Measurements from ENCODE around the gene PDCD2L. TPM values are rescaled to one million over a fixed set of nuclear protein-coding genes. Genes with fewer than 3 reads are reported as not detected.
"Not testable (repeated sequence)": the region's sequence is repeated elsewhere in the genome, so short reads cannot be mapped to it uniquely, and the experiment has no call there.

PDCD2L gene
- total and polyA plus RNA-seq, 9 donors = 6.6 to 15.1 (median 8.9) TPM

- H3K36me3 ChIP-seq = no peaks in the 10 kb centered on the region
- no peak overlapping the region for H3K4me3 ChIP-seq
- no peak for TF ChIP-seq CTCF (IDR thresholded peaks at IDR 0.05)
- no peak for TF ChIP-seq EP300 (IDR thresholded peaks at IDR 0.05)
- TF ChIP-seq POLR2A (IDR thresholded peaks at IDR 0.05) = no peak
- intact Hi-C loops (cut with DNase I) = no loop called here
- WGBS, 3 donors = 88 to 93% (median 93%) methylated on average over 9 of the region's 9 CpGs
- H3K27me3 ChIP-seq = no peaks in the 10 kb centered on the region
- H3K9me3 ChIP-seq = no peaks in the 10 kb centered on the region
- no peaks in the 10 kb centered on the region for H3K4me1 ChIP-seq (ENCODE audit: insufficient read depth)
- H3K27ac ChIP-seq = no peak overlapping the region
- no peak for DNase-seq
These were observed 17.4 kb upstream of the PDCD2L start for GRCh38 chr19:34386645-34387445.

DNA sequence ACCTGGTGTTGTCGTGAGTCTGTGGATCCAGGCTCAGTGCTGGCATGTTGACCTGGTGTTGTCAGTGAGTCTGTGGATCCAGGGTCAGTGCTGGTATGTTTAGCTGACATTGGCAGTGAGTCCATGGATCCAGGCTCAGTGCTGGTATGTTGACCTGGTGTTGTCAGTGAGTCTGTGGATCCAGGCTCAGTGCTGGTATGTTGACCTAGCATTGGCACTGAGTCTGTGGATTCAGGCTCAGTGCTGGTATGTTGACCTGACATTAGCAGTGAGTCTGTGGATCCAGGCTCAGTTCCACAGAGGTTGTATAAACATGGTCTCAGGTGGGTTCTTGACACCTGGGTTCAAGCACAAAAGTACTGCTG, 16.8 kb upstream of the PDCD2L start:
- H3K36me3 ChIP-seq = no peaks in the 10 kb centered on the region
- no peak overlapping the region for H3K4me3 ChIP-seq
- no peak for TF ChIP-seq POLR2A (IDR thresholded peaks at IDR 0.05)
- no peak for TF ChIP-seq EP300 (IDR thresholded peaks at IDR 0.05)
- no peak for TF ChIP-seq CTCF (IDR thresholded peaks at IDR 0.05)
- no peaks in the 10 kb centered on the region for H3K4me1 ChIP-seq (ENCODE audit: insufficient read depth)
- H3K9me3 ChIP-seq = no peaks in the 10 kb centered on the region
- DNase-seq = no peak
- WGBS, 3 donors = 91 to 100% (median 95%) methylated on average over 1 of the region's 1 CpG
- H3K27ac ChIP-seq = no peak overlapping the region
- intact Hi-C loops (cut with DNase I) = no loop called here
- no peaks in the 10 kb centered on the region for H3K27me3 ChIP-seq

- H3K9me3 ChIP-seq; H3K36me3 ChIP-seq; DNase-seq; H3K4me3 ChIP-seq; H3K27ac ChIP-seq; H3K4me1 ChIP-seq (ENCODE audit: insufficient read depth); intact Hi-C loops (cut with DNase I); H3K27me3 ChIP-seq: not testable (repeated sequence)
- WGBS, 3 donors = 93 to 100% (median 98%) methylated on average over 2 of the region's 2 CpGs
These were observed 15.5 kb upstream of the PDCD2L start for GRCh38 chr19:34388745-34389144.

DNA sequence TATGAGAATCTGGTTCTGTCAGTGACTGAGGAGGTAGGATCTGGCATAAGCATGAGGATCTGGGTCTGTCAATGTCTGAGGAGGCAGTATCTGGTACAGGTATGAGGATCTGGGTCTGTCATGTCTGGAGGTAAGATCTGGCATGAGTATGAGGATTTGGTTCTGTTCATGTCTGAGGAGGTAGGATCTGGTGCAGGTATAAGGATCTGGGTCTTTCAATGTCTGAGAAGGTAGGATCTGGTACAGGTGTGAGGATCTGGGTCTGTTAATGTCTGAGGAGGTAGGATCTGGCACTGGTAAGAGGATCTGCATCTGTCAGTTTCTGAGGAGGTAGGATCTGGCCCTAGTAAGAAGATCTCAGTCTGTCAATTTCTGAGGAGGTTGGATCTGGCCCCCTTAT, 12.4 kb upstream of the PDCD2L start:
- H3K27ac ChIP-seq = no peak overlapping the region
- no peaks in the 10 kb centered on the region for H3K4me1 ChIP-seq (ENCODE audit: insufficient read depth)
- no peaks in the 10 kb centered on the region for H3K36me3 ChIP-seq
- H3K4me3 ChIP-seq = no peak overlapping the region
- TF ChIP-seq CTCF (IDR thresholded peaks at IDR 0.05) = no peak
- TF ChIP-seq EP300 (IDR thresholded peaks at IDR 0.05) = no peak
- no peak for TF ChIP-seq POLR2A (IDR thresholded peaks at IDR 0.05)
- no peak for DNase-seq
- intact Hi-C loops (cut with DNase I) = no loop called here
- H3K9me3 ChIP-seq = no peaks in the 10 kb centered on the region
- no peaks in the 10 kb centered on the region for H3K27me3 ChIP-seq

DNA sequence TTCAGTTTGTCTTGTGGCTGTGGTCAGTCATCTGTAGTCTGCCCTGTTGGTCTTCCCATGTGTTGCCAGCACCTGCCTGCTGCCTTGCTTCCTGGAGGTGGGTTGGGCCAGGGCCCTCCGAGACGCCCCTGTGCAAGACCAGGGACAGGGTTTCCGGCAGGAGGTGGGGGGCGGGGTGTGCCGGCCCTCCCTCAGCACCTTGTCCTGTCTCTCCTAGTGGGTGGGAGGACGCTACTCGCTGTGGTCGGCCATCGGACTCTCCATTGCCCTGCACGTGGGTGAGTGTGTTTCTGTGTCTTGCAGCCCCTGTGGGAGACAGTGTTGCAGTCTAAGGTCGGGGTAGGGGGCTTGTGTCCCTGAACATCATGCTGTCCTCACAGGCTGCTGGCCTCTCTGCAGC, 11.2 kb upstream of the PDCD2L start:
- no peak for DNase-seq
- Histone ChIP-seq H3K36me3 (no peaks in the 10 kb centered on the region), H3K27me3 (no peaks in the 10 kb centered on the region), H3K4me3 (no peak overlapping the region), H3K9me3 (no peaks in the 10 kb centered on the region), H3K4me1 (ENCODE audit: insufficient read depth) (no peaks in the 10 kb centered on the region), H3K27ac (no peak overlapping the region)
- intact Hi-C loops (cut with DNase I) = no loop called here
- 75 to 87% (median 81%) methylated on average over 10 to 11 of the region's 11 CpGs for WGBS, 3 donors
- TF ChIP-seq EP300 (IDR thresholded peaks at IDR 0.05) = no peak
- TF ChIP-seq CTCF (IDR thresholded peaks at IDR 0.05) = no peak
- no peak for TF ChIP-seq POLR2A (IDR thresholded peaks at IDR 0.05)
